SU-DHL-6 (cell line): Measurements from ENCODE around the gene CMTM7.

ENCODE experiments used
- CTCF ChIP-seq: fragments of 200-600 bp; sonication (generic); IDR thresholded peaks from one replicate; pipeline ENCODE4 v1.5.1; 2017; ENCODE audit warnings: antibody characterized with exemption, mild to moderate bottlenecking, low read length, moderate library complexity; ENCODE audit not compliant: insufficient read depth, poor library complexity, severe bottlenecking
- EZH2phosphoT487 ChIP-seq: fragments of 200-600 bp; sonication (generic), shearing (Covaris generic); conservative IDR thresholded peaks from 2 replicates; pipeline ENCODE4 v1.6.1; 2018; ENCODE audit warnings: mild to moderate bottlenecking, antibody characterized with exemption, low read length, moderate library complexity, mixed read lengths

- no peak for TF ChIP-seq CTCF
- no peak for TF ChIP-seq EZH2phosphoT487
Observed at GRCh38 chr3:32482693-32483092, 91.0 kb downstream of the CMTM7 start.
